Panc1 (cell line): ENCODE results near the gene DTNBP1. TPM values are rescaled to one million over a fixed set of nuclear protein-coding genes. Genes with fewer than 3 reads are reported as not detected.

Source experiments
- ATAC-seq: fragments of 200-7000 bp; cut with Tn5 transposase; 2 replicates; pipeline ENCODE4 v1.9.1; 2020; ENCODE audit warnings: mild to moderate bottlenecking, moderate library complexity
- BruUV-seq: library from RNA; stranded (reverse); fragments of 400-500 nt; replicated peaks from 2 replicates; lab custom pipeline; 2021; lab: Mats Ljungman, UMichigan
- CTCF ChIA-PET: fragments of 300-600 bp; sonication (Branson Sonifier 250); formaldehyde crosslinking; loops from one replicate; lab custom pipeline; 2022; ENCODE audit warnings: antibody characterized with exemption; lab: Charles Lee
- POLR2A ChIA-PET: fragments of 300-600 bp; sonication (Branson Sonifier 250); formaldehyde crosslinking; loops from one replicate; lab custom pipeline; 2022; ENCODE audit warnings: antibody characterized with exemption; lab: Charles Lee
- DNase-seq: peaks from one replicate; pipeline ENCODE4 v3.0.0-alpha.2; 2010; ENCODE audit warnings: low read depth, low spot score
- H3K27ac ChIP-seq: 2 replicates; pipeline ENCODE4 v1.5.1; 2011; ENCODE audit warnings: mild to moderate bottlenecking, low read length, inconsistent platforms
- H3K27me3 ChIP-seq: fragments of 200-500 bp; sonication (Bioruptor generic); 2 replicates; pipeline ENCODE4 v1.6.0; 2014; ENCODE audit warnings: low read length, inconsistent platforms; ENCODE audit not compliant: control insufficient read depth, insufficient read depth
- H3K36me3 ChIP-seq: fragments of 200-500 bp; sonication (Bioruptor generic); 2 replicates; pipeline ENCODE4 v1.5.1; 2014; ENCODE audit warnings: inconsistent platforms, mild to moderate bottlenecking, low read length, moderate library complexity; ENCODE audit not compliant: control insufficient read depth, insufficient read depth
- H3K4me1 ChIP-seq: 2 replicates; pipeline ENCODE4 v1.5.1; 2011; ENCODE audit warnings: inconsistent platforms, mild to moderate bottlenecking, low read length, moderate library complexity; ENCODE audit not compliant: control insufficient read depth, insufficient read depth
- H3K4me3 ChIP-seq, 2 experiments: 2 replicates each; pipeline ENCODE4 v1.5.1; 2011 to 2012; ENCODE audit warnings: low read depth in 2 of 2, low read length in 2 of 2, mild to moderate bottlenecking in 2 of 2, inconsistent platforms in 1 of 2, moderate library complexity in 1 of 2
- H3K9me3 ChIP-seq: fragments of 200-500 bp; sonication (Bioruptor generic); 2 replicates; pipeline ENCODE4 v1.5.1; 2014; ENCODE audit warnings: low read depth, mild to moderate bottlenecking, inconsistent platforms, low read length, moderate library complexity; ENCODE audit not compliant: control insufficient read depth, insufficient read depth
- POLR2AphosphoS5 ChIP-seq: IDR thresholded peaks from 2 replicates; pipeline ENCODE4 v1.6.1; 2012; ENCODE audit warnings: mild to moderate bottlenecking, low read depth, low read length, moderate library complexity
- REST ChIP-seq, 2 experiments: IDR thresholded peaks; 2 replicates each; pipeline ENCODE4 v1.6.1; 2011 to 2012; ENCODE audit warnings: low read depth in 2 of 2, control low read depth in 1 of 2, low read length in 1 of 2, mild to moderate bottlenecking in 1 of 2, moderate library complexity in 1 of 2; ENCODE audit not compliant: insufficient read depth in 1 of 2
- SIN3A ChIP-seq: IDR thresholded peaks from 2 replicates; pipeline ENCODE4 v1.6.1; 2012; ENCODE audit warnings: low read depth, mild to moderate bottlenecking, low read length, moderate library complexity, borderline replicate concordance; ENCODE audit not compliant: insufficient read depth
- TCF7L2 ChIP-seq: IDR thresholded peaks from 2 replicates; pipeline ENCODE4 v1.6.1; 2011; ENCODE audit warnings: mild to moderate bottlenecking, low read depth, low read length, inconsistent platforms
- in situ Hi-C: cut with HindIII; loops from 2 replicates; pipeline ENCODE4 v1.10.0; 2016; ENCODE audit warnings: low sequenced_read_pairs, low pct_unique_long_range_greater_than_20kb
- intact Hi-C: fragments of 100-400 bp; cut with micrococcal nuclease; formaldehyde crosslinking; loops from one replicate; pipeline ENCODE4 v1.10.0; 2022; ENCODE audit not compliant: unreplicated experiment
- total RNA-seq: library from RNA; stranded (reverse); gene quantifications from one replicate; pipeline ENCODE4 v1.2.1, GENCODE V29; 2021; ENCODE audit not compliant: unreplicated experiment
- TF ChIP-seq, protein P1 (sequence below): fragments of 450-650 bp; IDR thresholded peaks from 2 replicates; pipeline ENCODE4 v1.5.1; 2017; ENCODE audit warnings: mild to moderate bottlenecking

Gene DTNBP1
- total RNA-seq, 1 experiment from 2014 or later = 29.3 TPM

- intact Hi-C loops = no loop called here
- no peak overlapping the region for H3K27ac ChIP-seq
- CTCF ChIA-PET = no interaction called here
These were observed 188.6 kb downstream of the DTNBP1 start for GRCh38 chr6:15474196-15474595.

DNA sequence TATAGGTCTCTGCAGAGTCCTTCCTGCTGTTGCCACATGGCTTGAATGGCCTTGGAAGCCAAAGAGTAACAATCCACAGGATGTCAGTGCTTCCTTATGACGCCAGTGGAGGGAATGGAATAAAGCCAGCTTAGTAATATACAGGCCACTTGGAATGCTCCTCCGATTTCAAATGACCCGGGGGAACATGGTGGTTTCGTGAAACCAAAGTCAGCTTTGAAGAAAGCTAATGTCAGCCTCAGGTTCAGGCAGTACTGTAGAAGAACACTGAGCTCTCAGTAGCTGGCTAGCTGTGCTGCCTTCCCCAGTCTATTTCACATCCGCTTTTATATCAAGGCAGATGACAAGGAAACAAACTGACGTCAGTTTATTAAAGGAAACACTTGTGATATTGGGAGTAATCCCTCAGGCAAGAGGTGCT is 189.1 kb downstream of the DTNBP1 start:
- TF ChIP-seq SIN3A (no peak), REST (IDR thresholded peaks at IDR 0.05; ENCODE audit: insufficient read depth in 1 of 2, low read depth in 2 of 2, low read length in 1 of 2) (no peak), TCF7L2 (no peak)
- Histone ChIP-seq H3K4me1 (no peaks in the 10 kb centered on the region), H3K27me3 (no peaks in the 10 kb centered on the region), H3K9me3 (no peaks in the 10 kb centered on the region), H3K36me3 (no peaks in the 10 kb centered on the region), H3K27ac (no peak overlapping the region), H3K4me3 (no peak overlapping the region)
- DNase-seq (no peak), ATAC-seq (no peak)
- intact Hi-C loops (no loop called here), in situ Hi-C loops (no loop called here)
- BruUV-seq = no TSS peak
- ChIA-PET CTCF (no interaction called here), POLR2A (no interaction called here)

More at GRCh38 chr6:15474196-15474595, 188.6 kb downstream of the DTNBP1 start:
- in situ Hi-C loops = no loop called here
- Histone ChIP-seq H3K4me1 (no peaks in the 10 kb centered on the region), H3K9me3 (no peaks in the 10 kb centered on the region), H3K36me3 (no peaks in the 10 kb centered on the region), H3K27me3 (no peaks in the 10 kb centered on the region), H3K4me3 (no peak overlapping the region)
- ATAC-seq (no peak), DNase-seq (no peak)
- TF ChIP-seq REST (IDR thresholded peaks at IDR 0.05; ENCODE audit: insufficient read depth in 1 of 2, low read depth in 2 of 2, low read length in 1 of 2) (no peak), TCF7L2 (no peak), SIN3A (no peak), POLR2AphosphoS5 (no peak)
- TF ChIP-seq, protein P1, sequence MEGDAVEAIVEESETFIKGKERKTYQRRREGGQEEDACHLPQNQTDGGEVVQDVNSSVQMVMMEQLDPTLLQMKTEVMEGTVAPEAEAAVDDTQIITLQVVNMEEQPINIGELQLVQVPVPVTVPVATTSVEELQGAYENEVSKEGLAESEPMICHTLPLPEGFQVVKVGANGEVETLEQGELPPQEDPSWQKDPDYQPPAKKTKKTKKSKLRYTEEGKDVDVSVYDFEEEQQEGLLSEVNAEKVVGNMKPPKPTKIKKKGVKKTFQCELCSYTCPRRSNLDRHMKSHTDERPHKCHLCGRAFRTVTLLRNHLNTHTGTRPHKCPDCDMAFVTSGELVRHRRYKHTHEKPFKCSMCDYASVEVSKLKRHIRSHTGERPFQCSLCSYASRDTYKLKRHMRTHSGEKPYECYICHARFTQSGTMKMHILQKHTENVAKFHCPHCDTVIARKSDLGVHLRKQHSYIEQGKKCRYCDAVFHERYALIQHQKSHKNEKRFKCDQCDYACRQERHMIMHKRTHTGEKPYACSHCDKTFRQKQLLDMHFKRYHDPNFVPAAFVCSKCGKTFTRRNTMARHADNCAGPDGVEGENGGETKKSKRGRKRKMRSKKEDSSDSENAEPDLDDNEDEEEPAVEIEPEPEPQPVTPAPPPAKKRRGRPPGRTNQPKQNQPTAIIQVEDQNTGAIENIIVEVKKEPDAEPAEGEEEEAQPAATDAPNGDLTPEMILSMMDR = no peak
- no TSS peak for BruUV-seq
- POLR2A ChIA-PET = no interaction called here
